DOHH2 (cell line): ENCODE measurements around the gene LRP2BP.
A peak's percentile ranks its signal among the peaks of the same experiment; 100 is the strongest.

Source experiments
- H3F3A ChIP-seq: fragments of 200-600 bp; sonication (generic), shearing (Covaris generic); 2 replicates; pipeline ENCODE4 v1.6.0; 2016; ENCODE audit warnings: antibody characterized with exemption, mild to moderate bottlenecking; ENCODE audit not compliant: control insufficient read depth, insufficient read depth
- H3K27ac ChIP-seq: fragments of 200-600 bp; sonication (generic); 2 replicates; pipeline ENCODE4 v1.5.1; 2014; ENCODE audit warnings: low read depth, mild to moderate bottlenecking, low read length, moderate library complexity
- H3K27me3 ChIP-seq: fragments of 200-600 bp; sonication (generic); 2 replicates; pipeline ENCODE4 v1.6.1; 2014; ENCODE audit warnings: mild to moderate bottlenecking, low read length, mixed read lengths; ENCODE audit not compliant: control insufficient read depth
- H3K36me3 ChIP-seq: fragments of 200-600 bp; sonication (generic); 2 replicates; pipeline ENCODE4 v1.6.1; 2014; ENCODE audit warnings: mild to moderate bottlenecking, low read length, moderate library complexity, mixed read lengths; ENCODE audit not compliant: control insufficient read depth
- H3K4me1 ChIP-seq: fragments of 200-600 bp; sonication (generic); 2 replicates; pipeline ENCODE4 v1.6.1; 2014; ENCODE audit warnings: mild to moderate bottlenecking, low read length, mixed read lengths; ENCODE audit not compliant: control insufficient read depth
- H3K4me2 ChIP-seq: fragments of 200-600 bp; sonication (generic); 2 replicates; pipeline ENCODE4 v1.6.0; 2014; ENCODE audit warnings: mild to moderate bottlenecking, low read length, moderate library complexity
- H3K4me3 ChIP-seq: fragments of 200-600 bp; sonication (generic); 2 replicates; pipeline ENCODE4 v1.5.1; 2014; ENCODE audit warnings: mild to moderate bottlenecking, low read length, mixed read lengths
- H3K79me2 ChIP-seq: fragments of 200-600 bp; sonication (generic); 2 replicates; pipeline ENCODE4 v1.6.1; 2014; ENCODE audit warnings: mild to moderate bottlenecking, low read length, mixed read lengths; ENCODE audit not compliant: control insufficient read depth
- H3K9me2 ChIP-seq: fragments of 200-600 bp; sonication (generic); replicated peaks from 2 replicates; pipeline ENCODE4 v1.6.1; 2014; ENCODE audit warnings: mild to moderate bottlenecking, low read length, mixed read lengths; ENCODE audit not compliant: control insufficient read depth
- H3K9me3 ChIP-seq: fragments of 200-600 bp; sonication (generic); 2 replicates; pipeline ENCODE4 v1.6.1; 2014; ENCODE audit warnings: antibody characterized with exemption, low read length, mixed read lengths; ENCODE audit not compliant: control insufficient read depth, insufficient read depth
- H4K20me1 ChIP-seq: fragments of 200-600 bp; sonication (generic); 2 replicates; pipeline ENCODE4 v1.6.0; 2014; ENCODE audit warnings: low read depth, mild to moderate bottlenecking, antibody characterized with exemption, low read length, moderate library complexity; ENCODE audit not compliant: control insufficient read depth, insufficient read depth
- EZH2phosphoT487 ChIP-seq: fragments of 200-600 bp; sonication (generic); IDR thresholded peaks from 2 replicates; pipeline ENCODE4 v1.6.1; 2017; ENCODE audit warnings: borderline replicate concordance, mild to moderate bottlenecking, antibody characterized with exemption, low read length, moderate library complexity, mixed read lengths
- TF ChIP-seq, protein P1 (sequence below): fragments of 200-600 bp; sonication (generic); IDR thresholded peaks from one replicate; pipeline ENCODE4 v1.5.1; 2014; ENCODE audit warnings: antibody characterized with exemption, mild to moderate bottlenecking, low read depth, low read length; ENCODE audit not compliant: poor library complexity, severe bottlenecking

Gene LRP2BP

DNA sequence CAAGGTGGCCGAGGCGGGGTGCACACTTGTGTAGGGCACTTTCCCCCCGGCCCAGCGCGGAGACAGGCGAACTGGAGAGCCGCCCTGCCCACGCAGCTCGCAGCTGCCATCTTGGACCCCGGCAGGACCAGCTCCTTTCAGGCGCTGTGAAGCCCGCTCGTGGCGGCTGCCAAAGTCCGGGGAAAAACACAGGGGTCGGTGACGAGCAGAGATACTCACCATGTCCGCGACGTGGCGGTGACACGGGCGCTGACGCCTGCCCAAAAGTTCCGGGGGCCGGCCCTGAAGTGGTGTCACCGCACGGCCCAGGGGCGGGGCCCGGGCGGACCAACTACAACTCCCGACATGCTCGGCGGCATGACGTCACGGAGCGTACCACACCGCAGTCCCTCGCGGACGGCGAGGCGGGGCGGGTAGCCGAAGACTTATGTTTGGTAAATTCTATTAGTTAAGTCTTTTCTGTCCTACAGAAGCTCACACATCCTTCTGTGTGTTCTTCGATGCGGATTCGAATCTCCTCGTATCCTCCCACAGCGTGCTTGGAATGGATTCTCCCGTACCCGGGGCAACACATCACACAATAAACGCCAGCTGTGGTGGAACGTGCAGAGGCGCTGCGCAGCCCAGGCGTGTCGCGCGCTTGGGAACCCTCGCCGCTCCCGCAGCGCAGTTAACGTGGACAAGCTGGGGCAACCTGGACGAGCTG is 30.1 kb upstream of the LRP2BP start, which contains the start of gene UFSP2:
Gene UFSP2, minus strand, starts transcription at position 318 of the 706 bp plus-strand sequence. Its CDS starts 96 bp downstream, at position 222.
- H3K4me1 ChIP-seq = peaks cover 20% of the 10 kb centered on the region
- peak within 1 kb of the TSS; percentile 99 for H3K4me3 ChIP-seq
- no peaks in the 10 kb centered on the region for H3F3A ChIP-seq
- H3K9me2 ChIP-seq = no peaks in the 10 kb centered on the region
- no peaks in the 10 kb centered on the region for H4K20me1 ChIP-seq
- H3K79me2 ChIP-seq = peaks cover 18% of the 10 kb centered on the region
- no peaks in the 10 kb centered on the region for H3K9me3 ChIP-seq
- TF ChIP-seq EZH2phosphoT487 = no peak
- H3K27ac ChIP-seq = peak within 1 kb of the TSS; percentile 70
- peak within 1 kb of the TSS; percentile 96 for H3K4me2 ChIP-seq
- no peaks in the 10 kb centered on the region for H3K27me3 ChIP-seq
- H3K36me3 ChIP-seq = peaks cover 14% of the 10 kb centered on the region

DNA sequence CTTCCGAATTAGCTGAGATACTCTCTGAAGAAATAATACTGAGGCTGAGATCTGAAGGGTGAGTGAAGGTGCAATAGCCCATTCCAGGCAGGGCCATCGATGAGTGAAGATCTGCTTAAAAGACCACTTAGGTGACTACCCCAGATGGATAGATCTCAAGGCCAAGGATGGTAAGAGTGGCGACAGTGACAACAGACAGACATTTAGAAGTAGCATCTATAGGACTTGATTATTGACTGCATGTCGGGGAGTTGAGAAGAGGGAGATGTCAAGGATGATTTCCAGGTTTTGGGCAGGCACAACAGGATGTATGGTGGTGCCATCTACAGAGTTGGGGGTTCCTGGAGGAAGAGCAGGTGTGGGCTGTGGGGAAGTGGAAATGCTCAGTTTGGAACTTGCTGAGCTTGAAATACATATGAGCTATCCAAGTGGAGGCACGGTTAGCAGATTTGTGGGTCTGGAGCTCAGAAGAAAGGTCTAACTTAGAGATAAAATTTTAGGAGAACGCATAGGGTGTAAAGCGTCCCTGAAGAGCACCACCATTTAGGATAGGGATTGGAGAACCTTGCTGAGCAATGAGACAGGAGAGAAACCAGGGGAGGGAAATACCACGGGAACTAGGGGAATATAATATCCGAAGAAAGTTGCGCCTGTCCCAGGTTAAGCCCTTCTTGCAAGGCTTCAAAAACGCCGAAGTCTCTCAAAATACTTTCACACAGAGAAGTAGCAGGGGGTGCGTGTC is 29.4 kb upstream of the LRP2BP start:
- peaks cover 20% of the 10 kb centered on the region for H3K4me1 ChIP-seq
- H3K4me3 ChIP-seq = peak overlapping the region; percentile 99
- peak overlapping the region; percentile 96 for H3K4me2 ChIP-seq
- peaks cover 18% of the 10 kb centered on the region for H3K79me2 ChIP-seq
- H3F3A ChIP-seq = no peaks in the 10 kb centered on the region
- H3K36me3 ChIP-seq = peaks cover 14% of the 10 kb centered on the region
- TF ChIP-seq, protein P1, sequence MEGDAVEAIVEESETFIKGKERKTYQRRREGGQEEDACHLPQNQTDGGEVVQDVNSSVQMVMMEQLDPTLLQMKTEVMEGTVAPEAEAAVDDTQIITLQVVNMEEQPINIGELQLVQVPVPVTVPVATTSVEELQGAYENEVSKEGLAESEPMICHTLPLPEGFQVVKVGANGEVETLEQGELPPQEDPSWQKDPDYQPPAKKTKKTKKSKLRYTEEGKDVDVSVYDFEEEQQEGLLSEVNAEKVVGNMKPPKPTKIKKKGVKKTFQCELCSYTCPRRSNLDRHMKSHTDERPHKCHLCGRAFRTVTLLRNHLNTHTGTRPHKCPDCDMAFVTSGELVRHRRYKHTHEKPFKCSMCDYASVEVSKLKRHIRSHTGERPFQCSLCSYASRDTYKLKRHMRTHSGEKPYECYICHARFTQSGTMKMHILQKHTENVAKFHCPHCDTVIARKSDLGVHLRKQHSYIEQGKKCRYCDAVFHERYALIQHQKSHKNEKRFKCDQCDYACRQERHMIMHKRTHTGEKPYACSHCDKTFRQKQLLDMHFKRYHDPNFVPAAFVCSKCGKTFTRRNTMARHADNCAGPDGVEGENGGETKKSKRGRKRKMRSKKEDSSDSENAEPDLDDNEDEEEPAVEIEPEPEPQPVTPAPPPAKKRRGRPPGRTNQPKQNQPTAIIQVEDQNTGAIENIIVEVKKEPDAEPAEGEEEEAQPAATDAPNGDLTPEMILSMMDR = no peak
- no peaks in the 10 kb centered on the region for H3K27me3 ChIP-seq
- H3K9me3 ChIP-seq = no peaks in the 10 kb centered on the region
- H3K27ac ChIP-seq = no peak overlapping the region
- no peaks in the 10 kb centered on the region for H4K20me1 ChIP-seq
- H3K9me2 ChIP-seq = no peaks in the 10 kb centered on the region

DNA sequence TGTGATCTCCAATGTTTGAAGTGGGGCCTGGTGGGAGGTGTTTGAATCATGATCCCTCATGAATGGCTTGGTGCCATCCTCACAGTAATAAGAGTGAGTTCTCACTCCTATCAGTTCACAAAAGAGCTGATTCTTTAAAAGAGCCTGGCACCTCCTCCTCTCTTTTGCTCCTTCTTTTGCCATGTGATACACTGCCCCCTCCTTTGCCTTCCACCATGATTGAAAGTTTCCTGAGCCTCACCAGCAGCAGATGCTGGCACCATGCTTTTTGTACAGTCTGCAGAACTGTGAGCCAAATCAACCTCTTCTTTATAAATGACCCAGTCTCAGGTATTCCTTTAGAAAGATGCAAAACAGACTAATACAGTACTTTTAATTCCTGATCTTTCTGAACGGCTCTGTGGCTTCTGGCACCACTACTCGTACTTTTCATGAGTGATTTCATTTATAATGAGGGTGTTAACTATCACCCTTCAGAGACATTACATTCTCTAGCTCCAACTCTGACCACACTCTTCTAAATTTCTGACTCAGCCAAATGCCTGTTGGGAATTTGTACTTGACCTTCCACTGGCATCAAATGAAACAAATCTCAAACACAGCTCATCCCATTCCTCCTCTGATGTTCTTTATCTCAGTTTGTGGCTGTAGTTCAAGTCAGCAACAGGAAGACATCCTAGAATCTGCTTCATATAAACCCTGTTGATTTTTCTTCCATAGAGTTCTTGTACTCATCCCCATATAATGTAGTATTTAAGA is 25.8 kb upstream of the LRP2BP start:
- Histone ChIP-seq H3K36me3 (peaks cover 20% of the 10 kb centered on the region), H3K9me3 (no peaks in the 10 kb centered on the region), H3K27me3 (no peaks in the 10 kb centered on the region), H3K4me3 (no peak overlapping the region), H3F3A (no peaks in the 10 kb centered on the region), H4K20me1 (no peaks in the 10 kb centered on the region), H3K9me2 (no peaks in the 10 kb centered on the region), H3K4me2 (no peak overlapping the region), H3K79me2 (peaks cover 18% of the 10 kb centered on the region), H3K27ac (no peak overlapping the region), H3K4me1 (peaks cover 20% of the 10 kb centered on the region)
- TF ChIP-seq, protein P1 = no peak
- no peak for TF ChIP-seq EZH2phosphoT487
